SJCRH30 (cell line): ENCODE results near the gene OR4E1. TPM values are rescaled to one million over a fixed set of nuclear protein-coding genes. Genes with fewer than 3 reads are reported as not detected.
"Not testable (repeated sequence)": the region's sequence is repeated elsewhere in the genome, so short reads cannot be mapped to it uniquely, and the experiment has no call there.

Experiments
- DNase-seq, 2 experiments: peaks; one replicate each; pipeline ENCODE4 v3.0.0-alpha.2; 2015 to 2020
- H3K27ac ChIP-seq: fragments of 250-450 bp; sonication (Bioruptor Pico); 2 replicates; pipeline ENCODE4 v1.5.1; 2020; ENCODE audit warnings: mild to moderate bottlenecking, moderate library complexity
- H3K27me3 ChIP-seq: fragments of 250-450 bp; sonication (Bioruptor Pico); 2 replicates; pipeline ENCODE4 v1.5.1; 2020; ENCODE audit warnings: mild to moderate bottlenecking, moderate library complexity
- H3K36me3 ChIP-seq: fragments of 250-450 bp; sonication (Bioruptor Pico); 2 replicates; pipeline ENCODE4 v1.5.1; 2020; ENCODE audit warnings: mild to moderate bottlenecking, moderate library complexity
- H3K4me1 ChIP-seq: fragments of 250-450 bp; sonication (Bioruptor Pico); 2 replicates; pipeline ENCODE4 v1.5.1; 2020; ENCODE audit warnings: mild to moderate bottlenecking, moderate library complexity
- H3K4me3 ChIP-seq: fragments of 250-450 bp; sonication (Bioruptor Pico); 2 replicates; pipeline ENCODE4 v1.5.1; 2020; ENCODE audit warnings: mild to moderate bottlenecking, moderate library complexity
- H3K9me3 ChIP-seq: fragments of 250-450 bp; sonication (Bioruptor Pico); replicated peaks from 2 replicates; pipeline ENCODE4 v1.5.1; 2020; ENCODE audit warnings: mild to moderate bottlenecking, moderate library complexity
- total RNA-seq: library from RNA; depleted of rRNA; stranded (reverse); fragments of >200 nt; shearing (Covaris generic); gene quantifications from 2 replicates; pipeline ENCODE4 v1.2.3, GENCODE V29; 2014; rRNA removed

The OR4E1 gene, protein sequence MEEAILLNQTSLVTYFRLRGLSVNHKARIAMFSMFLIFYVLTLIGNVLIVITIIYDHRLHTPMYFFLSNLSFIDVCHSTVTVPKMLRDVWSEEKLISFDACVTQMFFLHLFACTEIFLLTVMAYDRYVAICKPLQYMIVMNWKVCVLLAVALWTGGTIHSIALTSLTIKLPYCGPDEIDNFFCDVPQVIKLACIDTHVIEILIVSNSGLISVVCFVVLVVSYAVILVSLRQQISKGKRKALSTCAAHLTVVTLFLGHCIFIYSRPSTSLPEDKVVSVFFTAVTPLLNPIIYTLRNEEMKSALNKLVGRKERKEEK
- total RNA-seq, result not detected in 2 replicates

DNA sequence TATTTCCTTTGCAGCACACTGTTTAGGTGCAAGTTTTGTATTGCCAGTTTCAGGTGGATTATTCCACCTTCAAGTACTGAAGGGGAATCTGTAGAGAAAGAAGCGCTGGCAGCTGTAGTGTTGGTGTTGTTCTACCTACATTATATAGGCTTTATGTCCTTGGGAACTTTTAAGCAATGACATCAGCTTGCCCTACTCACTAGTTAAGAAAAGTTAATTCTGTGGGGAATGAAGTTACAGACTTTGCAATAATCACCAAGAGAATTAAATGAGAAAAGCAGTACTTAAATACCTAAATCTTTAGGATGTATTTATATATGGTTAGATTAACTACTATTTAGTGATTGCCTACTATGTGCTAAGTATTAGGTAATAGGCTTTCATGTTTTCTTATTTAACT, at the start of gene OR4E1:
Gene OR4E1 (minus strand): TSS at position 101 of the 400 bp plus-strand sequence. CDS start 2,883 bp downstream, outside the sequence.
- Histone ChIP-seq H3K36me3 (no peaks in the 10 kb centered on the region), H3K27me3 (no peaks in the 10 kb centered on the region), H3K4me1 (no peaks in the 10 kb centered on the region), H3K9me3 (no peaks in the 10 kb centered on the region), H3K4me3 (no peak within 1 kb of the TSS), H3K27ac (no peak within 1 kb of the TSS)
- no peak for DNase-seq

DNA sequence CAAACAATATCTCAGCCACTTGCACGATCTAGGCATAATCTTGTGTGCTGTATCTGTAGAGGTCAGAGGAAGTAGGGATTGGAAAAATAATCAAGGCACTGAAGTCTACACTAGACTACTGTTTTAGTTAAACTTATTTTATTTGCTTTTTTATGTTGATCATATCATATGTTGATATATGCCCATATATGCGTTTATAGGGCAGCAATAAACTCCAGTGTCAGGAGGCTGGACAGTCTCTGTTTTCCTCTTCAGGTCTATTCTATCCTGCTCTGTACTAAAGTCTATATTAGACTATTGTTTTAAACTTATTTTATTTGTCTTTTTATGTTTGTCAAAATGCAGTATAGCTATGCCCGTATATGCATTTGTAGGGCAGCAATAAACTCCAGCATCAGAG, 47.9 kb upstream of the OR4E1 start:
- no peak overlapping the region for H3K4me3 ChIP-seq
- no peaks in the 10 kb centered on the region for H3K9me3 ChIP-seq
- H3K4me1 ChIP-seq, result no peaks in the 10 kb centered on the region
- DNase-seq, result no peak
- no peaks in the 10 kb centered on the region for H3K36me3 ChIP-seq
- no peak overlapping the region for H3K27ac ChIP-seq
- peaks cover 11% of the 10 kb centered on the region for H3K27me3 ChIP-seq

DNA sequence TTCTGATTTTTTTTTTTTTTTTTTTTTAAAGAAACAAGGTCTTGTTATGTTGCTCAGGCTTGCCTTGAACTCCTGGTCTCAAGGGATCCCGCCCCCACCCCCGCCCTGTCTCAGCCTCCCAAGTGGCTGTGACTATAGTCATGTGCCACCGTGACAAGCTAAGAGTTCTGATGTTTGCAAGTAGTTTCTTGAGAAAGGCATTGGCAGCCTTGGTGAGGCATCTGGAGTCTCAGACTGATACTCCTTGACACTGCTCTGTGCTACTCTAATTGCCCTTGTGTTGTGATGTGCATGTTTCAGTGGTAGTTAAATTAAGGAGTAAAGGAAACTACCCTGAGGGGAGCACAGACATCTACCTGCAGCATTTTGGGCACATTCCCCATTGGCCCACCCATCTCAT, 46.2 kb upstream of the OR4E1 start:
- peaks cover 11% of the 10 kb centered on the region for H3K27me3 ChIP-seq
- H3K4me1 ChIP-seq, result no peaks in the 10 kb centered on the region
- H3K36me3 ChIP-seq, result no peaks in the 10 kb centered on the region
- no peak overlapping the region for H3K27ac ChIP-seq
- H3K4me3 ChIP-seq, result no peak overlapping the region
- H3K9me3 ChIP-seq, result no peaks in the 10 kb centered on the region
- DNase-seq, result no peak

DNA sequence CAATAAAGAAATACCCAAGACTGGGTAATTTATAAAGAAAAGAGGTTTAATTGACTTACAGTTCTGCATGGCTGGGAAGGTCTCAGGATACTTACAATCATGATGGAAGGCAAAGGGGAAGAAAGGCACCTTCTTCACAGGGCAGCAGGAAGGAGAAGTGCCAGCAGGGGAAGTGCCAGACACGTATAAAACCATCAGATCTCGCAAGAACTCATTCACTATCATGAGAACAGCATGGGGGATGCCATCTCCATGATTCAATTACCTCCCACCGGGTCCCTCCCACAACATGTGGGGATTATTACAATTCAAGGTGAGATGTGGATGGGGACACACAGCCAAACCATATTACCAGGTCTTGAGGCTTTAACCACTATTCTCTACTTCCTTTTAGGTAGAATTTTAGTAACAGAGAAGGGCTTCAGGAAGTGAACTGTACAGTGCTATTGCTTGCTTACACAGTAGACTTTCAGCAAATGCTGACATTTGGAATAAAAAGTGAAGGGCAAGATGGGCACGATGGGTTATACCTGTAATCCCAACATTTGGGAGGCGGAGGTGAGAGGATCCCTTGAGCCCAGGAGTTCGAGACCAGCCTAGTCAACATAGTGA, 40.8 kb upstream of the OR4E1 start:
- no peak overlapping the region for H3K4me3 ChIP-seq
- no peaks in the 10 kb centered on the region for H3K36me3 ChIP-seq
- H3K27me3 ChIP-seq, result peaks cover 8% of the 10 kb centered on the region; the same call in 1 of the 2 replicates
- no peak overlapping the region for H3K27ac ChIP-seq
- no peaks in the 10 kb centered on the region for H3K9me3 ChIP-seq
- DNase-seq, result no peak
- no peaks in the 10 kb centered on the region for H3K4me1 ChIP-seq

DNA sequence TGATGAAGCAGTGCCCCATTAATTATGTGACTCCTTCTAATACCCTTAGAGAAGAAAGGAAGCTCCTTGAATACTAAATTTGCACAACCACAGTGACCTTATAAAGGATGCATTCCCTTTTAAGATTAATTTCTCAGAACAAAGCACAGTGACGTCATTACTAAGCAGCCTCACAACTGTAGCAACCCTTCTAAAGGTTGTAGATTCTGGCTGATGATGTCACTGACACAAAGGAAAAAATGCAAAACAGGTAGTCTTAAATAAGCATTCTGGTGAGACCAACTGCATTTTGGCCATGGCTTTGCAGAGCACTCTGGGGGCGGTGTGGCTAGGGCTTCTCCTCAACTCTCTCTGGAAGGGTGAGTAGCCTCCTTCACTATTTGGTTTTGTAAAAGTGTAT, 38.4 kb upstream of the OR4E1 start:
- no peaks in the 10 kb centered on the region for H3K36me3 ChIP-seq
- no peak overlapping the region for H3K4me3 ChIP-seq
- no peaks in the 10 kb centered on the region for H3K27me3 ChIP-seq
- DNase-seq, result no peak
- no peaks in the 10 kb centered on the region for H3K4me1 ChIP-seq
- H3K9me3 ChIP-seq, result no peaks in the 10 kb centered on the region
- H3K27ac ChIP-seq, result no peak overlapping the region

DNA sequence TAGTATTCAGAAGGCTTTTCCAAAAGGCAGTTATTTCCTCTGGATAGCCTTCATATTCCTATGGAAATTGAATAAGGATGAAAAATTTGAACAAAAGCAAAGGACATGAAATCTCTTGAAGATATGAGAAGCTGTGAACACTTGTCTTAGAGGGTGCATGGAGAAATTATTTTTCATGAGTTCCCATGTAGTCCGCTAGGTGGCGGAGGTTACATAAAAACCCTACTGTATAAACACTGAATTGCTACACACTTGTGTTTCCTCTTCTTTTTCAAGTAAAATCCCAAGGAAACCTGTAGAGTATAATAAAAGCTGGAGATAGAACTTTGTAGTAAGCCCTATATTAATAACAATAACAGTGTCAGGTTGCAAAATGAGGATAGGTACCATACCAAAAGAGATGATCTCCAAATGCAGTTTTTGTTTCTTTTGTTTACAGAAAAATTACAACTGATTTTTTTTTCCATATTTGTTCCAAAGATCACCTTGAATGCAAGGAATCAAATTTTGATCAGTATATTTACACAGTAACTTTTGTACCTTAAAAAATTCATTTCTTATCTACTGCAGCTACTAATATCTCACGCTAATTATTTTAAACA, 37.8 kb upstream of the OR4E1 start:
- H3K27ac ChIP-seq, result no peak overlapping the region
- no peak overlapping the region for H3K4me3 ChIP-seq
- no peaks in the 10 kb centered on the region for H3K27me3 ChIP-seq
- H3K4me1 ChIP-seq, result no peaks in the 10 kb centered on the region
- H3K36me3 ChIP-seq, result no peaks in the 10 kb centered on the region
- H3K9me3 ChIP-seq, result no peaks in the 10 kb centered on the region
- peak; percentile 4 to 54 for DNase-seq

DNA sequence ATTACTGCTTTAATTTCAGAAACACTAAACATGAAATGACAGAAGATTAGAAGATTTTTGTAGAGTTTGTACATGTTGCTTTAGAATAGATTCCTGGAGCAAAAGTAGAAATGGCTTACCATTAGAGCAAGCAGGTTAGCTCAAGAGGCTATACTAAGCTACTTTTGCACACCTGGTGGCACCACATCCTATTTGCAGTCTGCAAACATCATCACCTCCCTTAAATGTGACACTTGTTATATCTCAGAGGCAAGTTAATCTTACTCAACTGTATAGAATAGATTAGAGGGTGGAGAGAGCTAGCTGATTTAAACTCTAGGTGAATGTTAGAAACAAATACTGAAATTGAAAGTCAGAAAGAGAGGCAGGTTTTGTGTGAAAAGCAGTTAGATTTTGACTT, 30.7 kb upstream of the OR4E1 start:
- DNase-seq, result no peak
- H3K36me3 ChIP-seq, result no peaks in the 10 kb centered on the region
- H3K27me3 ChIP-seq, result no peaks in the 10 kb centered on the region
- no peaks in the 10 kb centered on the region for H3K4me1 ChIP-seq
- H3K4me3 ChIP-seq, result no peak overlapping the region
- no peaks in the 10 kb centered on the region for H3K9me3 ChIP-seq
- H3K27ac ChIP-seq, result no peak overlapping the region

DNA sequence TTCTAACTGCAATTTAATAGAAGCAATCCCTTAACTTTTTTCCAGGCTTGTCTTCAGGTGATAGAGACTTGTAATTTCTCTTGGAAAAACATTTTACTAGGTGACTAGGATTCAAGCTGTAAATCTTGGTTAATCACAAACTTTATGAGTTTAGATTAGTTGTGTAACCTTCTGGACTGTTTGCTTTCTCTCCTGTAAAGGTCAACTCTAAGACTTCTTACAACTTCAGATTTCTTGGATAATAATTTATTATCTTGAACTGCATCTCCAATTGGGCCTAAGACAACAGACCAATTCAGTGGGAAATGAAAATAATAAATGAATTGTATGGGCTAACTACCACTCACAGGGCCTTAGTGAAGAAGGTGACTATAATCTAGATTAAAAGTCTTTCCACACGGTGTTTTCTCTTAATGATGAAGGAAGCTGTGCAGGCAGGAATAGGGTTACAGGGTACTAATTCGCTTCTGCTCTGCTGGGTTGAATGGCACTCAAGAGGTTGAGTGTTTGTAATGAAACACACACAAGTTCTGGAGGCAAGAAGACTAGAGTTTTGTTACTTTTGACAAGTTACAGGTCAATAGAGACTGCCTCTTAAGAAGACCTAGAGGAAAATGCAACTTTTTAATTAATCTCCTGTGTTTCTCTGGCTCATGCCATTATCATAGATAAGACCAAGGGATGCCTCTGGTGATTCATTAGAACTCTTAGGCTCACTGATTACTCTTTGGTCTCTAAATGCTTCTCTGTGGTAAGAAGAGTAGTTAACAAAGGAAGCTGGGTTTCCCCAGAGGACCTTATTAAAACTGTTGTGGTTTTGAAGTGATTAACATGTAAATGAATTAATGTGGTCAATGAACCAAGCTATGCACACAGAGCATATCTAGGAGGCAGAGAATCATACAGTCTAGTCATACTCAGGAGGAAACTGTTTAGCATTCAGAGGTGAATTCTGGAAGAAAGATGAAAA, 30.0 kb upstream of the OR4E1 start:
- no peak for DNase-seq
- Histone ChIP-seq H3K27ac (no peak overlapping the region), H3K4me1 (no peaks in the 10 kb centered on the region), H3K36me3 (no peaks in the 10 kb centered on the region), H3K4me3 (no peak overlapping the region), H3K9me3 (no peaks in the 10 kb centered on the region), H3K27me3 (no peaks in the 10 kb centered on the region)

DNA sequence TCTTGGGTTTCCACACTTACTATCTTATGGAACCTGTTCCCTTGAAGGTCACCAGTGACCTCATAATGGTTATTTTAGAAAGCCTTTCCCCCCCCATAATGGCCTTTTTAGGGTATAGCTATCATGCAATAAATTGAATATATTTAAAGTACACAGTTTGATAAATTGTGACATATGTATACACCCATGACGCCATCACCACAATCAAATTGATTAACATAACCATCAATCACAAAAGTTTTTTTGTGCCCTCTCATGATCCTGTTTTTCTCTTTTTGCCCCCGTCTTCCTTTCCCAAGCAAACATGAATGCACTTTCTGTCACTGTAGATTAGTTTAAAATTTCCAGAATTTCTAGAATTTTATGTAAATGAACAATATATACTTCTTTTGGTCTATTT, 28.7 kb upstream of the OR4E1 start:
- Histone ChIP-seq H3K4me1 (no peaks in the 10 kb centered on the region), H3K9me3 (no peaks in the 10 kb centered on the region), H3K27ac (no peak overlapping the region), H3K27me3 (no peaks in the 10 kb centered on the region), H3K36me3 (no peaks in the 10 kb centered on the region), H3K4me3 (no peak overlapping the region)
- no peak for DNase-seq

DNA sequence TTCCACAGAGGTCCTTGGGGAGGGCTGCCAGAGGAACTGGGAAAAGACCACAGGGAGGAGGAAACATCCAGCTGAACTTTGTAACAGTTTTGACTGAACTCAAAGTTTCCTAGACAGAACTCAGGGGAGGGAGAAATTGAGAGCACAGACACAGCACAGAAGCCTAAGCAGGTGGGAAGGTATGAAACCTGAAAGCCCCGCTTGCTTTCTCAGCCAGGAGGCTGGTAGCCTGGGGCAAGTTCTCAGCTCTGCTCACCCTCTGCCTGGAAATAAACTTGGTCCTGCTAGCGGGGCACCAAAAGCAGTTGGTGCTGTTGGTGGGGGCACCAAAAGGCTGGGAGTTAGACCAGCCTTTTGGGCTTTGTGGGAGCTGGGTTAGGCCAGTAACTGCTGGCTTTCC, 25.9 kb upstream of the OR4E1 start:
- no peak for DNase-seq
- Histone ChIP-seq H3K27ac (no peak overlapping the region), H3K36me3 (no peaks in the 10 kb centered on the region), H3K4me1 (no peaks in the 10 kb centered on the region), H3K4me3 (no peak overlapping the region), H3K27me3 (no peaks in the 10 kb centered on the region), H3K9me3 (no peaks in the 10 kb centered on the region)

DNA sequence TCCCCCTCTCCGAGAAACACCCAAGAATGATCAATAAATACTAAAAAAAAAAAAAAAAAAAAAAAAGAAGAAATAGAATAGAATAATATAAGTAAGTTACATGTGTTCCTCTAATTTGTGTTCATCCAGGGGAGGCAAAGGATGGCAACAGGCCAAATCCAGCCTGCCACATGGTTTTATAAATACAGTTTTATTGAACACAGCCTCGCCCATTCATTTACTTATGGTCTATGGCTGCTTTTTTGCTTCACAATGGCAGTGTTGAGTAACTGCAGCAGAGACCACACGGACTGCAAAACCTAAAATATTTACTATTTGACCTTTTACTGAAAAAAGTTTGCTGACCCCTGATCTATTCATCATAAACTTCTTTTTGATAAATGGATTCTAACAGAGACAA, 24.9 kb upstream of the OR4E1 start:
- H3K4me1 ChIP-seq, H3K4me3 ChIP-seq, H3K27me3 ChIP-seq: not testable (repeated sequence)

DNA sequence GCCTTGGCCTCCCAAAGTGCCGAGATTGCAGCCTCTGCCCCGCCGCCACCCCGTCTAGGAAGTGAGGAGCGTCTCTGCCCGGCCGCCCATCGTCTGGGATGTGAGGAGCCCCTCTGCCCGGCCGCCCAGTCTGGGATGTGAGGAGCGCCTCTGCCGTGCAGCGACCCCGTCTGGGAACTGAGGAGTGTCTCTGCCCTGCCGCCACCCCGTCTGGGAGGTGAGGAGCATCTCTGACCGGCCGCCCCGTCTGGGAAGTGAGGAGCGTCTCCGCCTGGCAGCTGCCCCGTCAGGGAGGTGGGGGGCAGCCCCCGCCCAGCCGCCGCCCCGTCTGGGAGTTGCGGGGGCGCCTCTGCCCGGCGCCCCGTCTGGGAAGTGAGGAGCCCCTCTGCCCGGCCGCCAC, 24.0 kb upstream of the OR4E1 start:
- not testable (repeated sequence) for H3K4me3 ChIP-seq, H3K27me3 ChIP-seq, H3K9me3 ChIP-seq, DNase-seq, H3K4me1 ChIP-seq, H3K36me3 ChIP-seq, H3K27ac ChIP-seq

More for the DNA sequence above, 24.9 kb upstream of the OR4E1 start:
- H3K9me3 ChIP-seq, H3K36me3 ChIP-seq, H3K27ac ChIP-seq, DNase-seq: not testable (repeated sequence)

DNA sequence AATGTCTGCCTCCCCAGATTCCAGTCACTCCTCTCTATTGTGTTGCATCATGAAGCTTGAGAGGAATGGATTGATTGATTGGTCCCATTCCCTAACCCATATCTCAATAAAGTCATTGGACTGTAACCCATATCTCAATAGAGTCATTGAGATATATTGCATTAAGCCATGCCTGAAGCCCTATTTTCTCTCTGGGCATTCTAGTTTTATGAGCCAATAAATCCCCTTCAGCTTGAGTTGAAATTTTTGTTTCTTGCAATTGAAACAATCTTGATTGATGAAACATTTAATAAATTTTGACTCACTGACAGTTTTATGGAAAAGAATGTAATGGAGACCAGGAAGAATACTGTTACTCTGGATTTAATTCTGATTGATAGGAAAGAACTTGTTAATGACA, 20.8 kb upstream of the OR4E1 start:
- no peak for DNase-seq
- Histone ChIP-seq H3K4me1 (no peaks in the 10 kb centered on the region), H3K27me3 (no peaks in the 10 kb centered on the region), H3K9me3 (no peaks in the 10 kb centered on the region), H3K4me3 (no peak overlapping the region), H3K36me3 (no peaks in the 10 kb centered on the region), H3K27ac (no peak overlapping the region)

DNA sequence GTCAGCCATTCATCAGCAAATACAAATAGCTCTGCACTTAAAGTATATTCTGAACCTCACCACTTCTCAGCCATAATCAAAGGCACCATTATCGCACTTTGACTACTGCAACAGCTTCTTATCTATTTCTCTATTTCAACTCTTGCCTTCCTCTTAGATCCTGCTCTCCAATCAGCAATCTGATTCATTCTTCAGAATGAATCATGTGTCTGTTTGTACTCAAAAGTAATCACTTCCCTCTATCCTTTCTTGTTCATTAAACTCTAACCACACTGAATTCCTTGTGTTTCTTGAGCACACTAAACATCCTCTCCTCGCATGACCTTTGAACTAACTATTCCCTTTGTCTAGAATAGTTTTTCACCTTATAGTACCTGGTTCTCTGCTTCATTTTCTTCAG, 12.8 kb upstream of the OR4E1 start:
- H3K9me3 ChIP-seq, result no peaks in the 10 kb centered on the region
- H3K4me3 ChIP-seq, result no peak overlapping the region
- no peak for DNase-seq
- no peaks in the 10 kb centered on the region for H3K27me3 ChIP-seq
- H3K4me1 ChIP-seq, result no peaks in the 10 kb centered on the region
- no peaks in the 10 kb centered on the region for H3K36me3 ChIP-seq
- no peak overlapping the region for H3K27ac ChIP-seq

DNA sequence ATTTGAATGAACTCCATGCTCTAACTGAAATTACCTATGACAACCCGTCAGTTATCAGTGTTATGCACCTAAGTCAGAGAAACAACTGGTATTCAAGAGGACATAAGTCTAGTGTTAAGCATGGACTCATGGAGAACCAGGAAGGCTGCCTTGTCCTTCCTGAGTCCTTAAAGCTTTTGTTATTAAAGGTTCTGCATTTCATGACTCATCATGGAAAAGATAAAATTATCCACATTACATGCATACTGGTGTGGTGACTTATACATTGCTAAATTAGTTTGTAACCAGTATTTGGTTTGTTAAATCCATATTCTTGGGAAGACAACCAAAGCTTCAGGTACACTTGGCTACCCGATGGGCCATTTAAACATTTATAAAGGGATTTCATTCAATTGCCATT, 6.5 kb upstream of the OR4E1 start:
- H3K9me3 ChIP-seq, result no peaks in the 10 kb centered on the region
- no peaks in the 10 kb centered on the region for H3K4me1 ChIP-seq
- H3K4me3 ChIP-seq, result no peak overlapping the region
- H3K27ac ChIP-seq, result no peak overlapping the region
- no peaks in the 10 kb centered on the region for H3K36me3 ChIP-seq
- no peak for DNase-seq
- H3K27me3 ChIP-seq, result no peaks in the 10 kb centered on the region
